ENCODE measurements around the gene POU2F3. TPM values are rescaled to one million over a fixed set of nuclear protein-coding genes. Genes with fewer than 3 reads are reported as not detected.

POU2F3 gene
- total RNA-seq, 1 experiment from 2014 or later = 2.6 TPM

DNA sequence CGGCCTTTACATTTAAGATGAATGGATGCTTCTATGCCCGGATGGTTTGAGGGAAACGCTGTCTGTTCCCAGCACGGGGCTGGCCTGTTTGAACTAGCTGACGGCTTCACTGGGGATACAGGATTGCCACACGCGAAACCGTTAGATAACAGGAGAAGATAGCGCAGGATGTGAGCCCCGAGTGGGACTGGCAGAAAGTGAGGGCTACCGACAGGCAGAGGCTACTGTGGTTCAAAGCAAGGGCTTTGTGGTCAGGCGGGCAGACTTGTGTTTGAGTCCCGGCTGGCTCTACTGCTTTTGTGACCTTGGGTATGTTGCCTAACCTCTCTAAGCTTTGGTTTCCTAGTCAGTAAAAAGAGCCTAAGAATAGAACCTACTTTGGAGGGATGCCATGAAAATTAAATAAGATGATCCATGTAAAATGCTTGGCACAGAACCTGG lies 31.9 kb upstream of the POU2F3 start:
- Mint-ChIP-seq H3K9me3 (ENCODE audit: low read depth, unreplicated experiment) (no peaks in the 10 kb centered on the region), H3K27me3 (ENCODE audit: unreplicated experiment) (peaks cover 12% of the 10 kb centered on the region), H3K27ac (ENCODE audit: unreplicated experiment) (no peak overlapping the region), H3K36me3 (ENCODE audit: insufficient read depth, unreplicated experiment) (peaks cover 17% of the 10 kb centered on the region), H3K4me1 (ENCODE audit: low read depth, unreplicated experiment) (peaks cover 12% of the 10 kb centered on the region), H3K4me3 (ENCODE audit: low read depth, unreplicated experiment) (no peak overlapping the region)
- TF ChIP-seq, protein P1, sequence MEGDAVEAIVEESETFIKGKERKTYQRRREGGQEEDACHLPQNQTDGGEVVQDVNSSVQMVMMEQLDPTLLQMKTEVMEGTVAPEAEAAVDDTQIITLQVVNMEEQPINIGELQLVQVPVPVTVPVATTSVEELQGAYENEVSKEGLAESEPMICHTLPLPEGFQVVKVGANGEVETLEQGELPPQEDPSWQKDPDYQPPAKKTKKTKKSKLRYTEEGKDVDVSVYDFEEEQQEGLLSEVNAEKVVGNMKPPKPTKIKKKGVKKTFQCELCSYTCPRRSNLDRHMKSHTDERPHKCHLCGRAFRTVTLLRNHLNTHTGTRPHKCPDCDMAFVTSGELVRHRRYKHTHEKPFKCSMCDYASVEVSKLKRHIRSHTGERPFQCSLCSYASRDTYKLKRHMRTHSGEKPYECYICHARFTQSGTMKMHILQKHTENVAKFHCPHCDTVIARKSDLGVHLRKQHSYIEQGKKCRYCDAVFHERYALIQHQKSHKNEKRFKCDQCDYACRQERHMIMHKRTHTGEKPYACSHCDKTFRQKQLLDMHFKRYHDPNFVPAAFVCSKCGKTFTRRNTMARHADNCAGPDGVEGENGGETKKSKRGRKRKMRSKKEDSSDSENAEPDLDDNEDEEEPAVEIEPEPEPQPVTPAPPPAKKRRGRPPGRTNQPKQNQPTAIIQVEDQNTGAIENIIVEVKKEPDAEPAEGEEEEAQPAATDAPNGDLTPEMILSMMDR (IDR thresholded peaks at IDR 0.05; ENCODE audit: unreplicated experiment) = no peak
- intact Hi-C loops (cut with micrococcal nuclease; ENCODE audit: unreplicated experiment) = no loop called here
- no TSS peak for BruUV-seq (replicated peaks)
- DNase-seq = no peak
- CTCF ChIA-PET = no interaction called here

DNA sequence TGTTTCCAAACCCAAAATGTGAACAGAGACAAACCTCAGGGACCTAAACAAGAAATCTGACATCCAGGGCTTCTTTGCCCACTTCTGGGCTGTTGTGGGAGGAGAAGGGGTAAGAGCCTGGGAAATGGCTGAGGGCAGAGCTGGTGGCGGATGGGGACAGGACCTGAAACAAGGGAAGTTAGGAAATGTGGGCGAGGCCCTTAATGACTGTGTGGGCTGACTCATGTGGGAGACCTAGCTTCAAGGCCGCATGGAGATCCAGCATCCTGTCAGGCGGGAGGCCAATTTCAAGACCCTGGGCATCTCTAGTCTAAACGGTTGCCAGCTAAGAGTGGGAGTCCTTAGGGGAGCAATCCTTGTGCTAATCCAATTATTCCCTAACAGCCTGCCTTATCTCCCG lies 31.2 kb upstream of the POU2F3 start:
- CTCF ChIA-PET = interaction anchor here (0.5 kb wide), 1 partner anchor 96 kb away, joined by 4 read pairs; no protein-coding TSS in a partner anchor
- H3K4me1 Mint-ChIP-seq (ENCODE audit: low read depth, unreplicated experiment) = peaks cover 12% of the 10 kb centered on the region

GRCh38 chr11:120209746-120210625 lies 30.0 kb upstream of the POU2F3 start:
- Mint-ChIP-seq H3K36me3 (ENCODE audit: insufficient read depth, unreplicated experiment) (peaks cover 17% of the 10 kb centered on the region), H3K27me3 (ENCODE audit: unreplicated experiment) (peaks cover 12% of the 10 kb centered on the region), H3K27ac (ENCODE audit: unreplicated experiment) (peak overlapping the region; percentile 85), H3K9me3 (ENCODE audit: low read depth, unreplicated experiment) (no peaks in the 10 kb centered on the region), H3K4me3 (ENCODE audit: low read depth, unreplicated experiment) (peak overlapping the region; percentile 83), H3K4me1 (ENCODE audit: low read depth, unreplicated experiment) (peaks cover 12% of the 10 kb centered on the region)
- intact Hi-C loops (cut with micrococcal nuclease; ENCODE audit: unreplicated experiment) = no loop called here
- DNase-seq = no peak
- TF ChIP-seq, protein P1 (IDR thresholded peaks at IDR 0.05; ENCODE audit: unreplicated experiment) = no peak
- CTCF ChIA-PET = no interaction called here
- BruUV-seq (replicated peaks) = no TSS peak

More for the DNA sequence above, 31.2 kb upstream of the POU2F3 start:
- BruUV-seq (replicated peaks) = no TSS peak
- Mint-ChIP-seq H3K27ac (ENCODE audit: unreplicated experiment) (no peak overlapping the region), H3K4me3 (ENCODE audit: low read depth, unreplicated experiment) (no peak overlapping the region), H3K27me3 (ENCODE audit: unreplicated experiment) (peaks cover 12% of the 10 kb centered on the region), H3K9me3 (ENCODE audit: low read depth, unreplicated experiment) (no peaks in the 10 kb centered on the region), H3K36me3 (ENCODE audit: insufficient read depth, unreplicated experiment) (peaks cover 17% of the 10 kb centered on the region)
- DNase-seq = no peak
- intact Hi-C loops (cut with micrococcal nuclease; ENCODE audit: unreplicated experiment) = no loop called here
- TF ChIP-seq, protein P1 (IDR thresholded peaks at IDR 0.05; ENCODE audit: unreplicated experiment) = no peak

GRCh38 chr11:120210626-120211521 lies 29.1 kb upstream of the POU2F3 start, which contains the start of gene OAF:
Gene OAF, plus strand, starts transcription at chr11:120211032. Its CDS starts 248 bp downstream, at chr11:120211280.
- CTCF ChIA-PET = no interaction called here
- peak; percentile 53 for DNase-seq
- H3K9me3 Mint-ChIP-seq (ENCODE audit: low read depth, unreplicated experiment) = no peaks in the 10 kb centered on the region
- peaks cover 12% of the 10 kb centered on the region for H3K27me3 Mint-ChIP-seq (ENCODE audit: unreplicated experiment)
- TF ChIP-seq, protein P1 (IDR thresholded peaks at IDR 0.05; ENCODE audit: unreplicated experiment) = peak; percentile 10
- peaks cover 17% of the 10 kb centered on the region for H3K36me3 Mint-ChIP-seq (ENCODE audit: insufficient read depth, unreplicated experiment)
- H3K4me1 Mint-ChIP-seq (ENCODE audit: low read depth, unreplicated experiment) = peaks cover 19% of the 10 kb centered on the region
- no TSS peak for BruUV-seq (replicated peaks)
- peak within 1 kb of the TSS; percentile 85 for H3K27ac Mint-ChIP-seq (ENCODE audit: unreplicated experiment)
- peak within 1 kb of the TSS; percentile 83 for H3K4me3 Mint-ChIP-seq (ENCODE audit: low read depth, unreplicated experiment)
- intact Hi-C loops (cut with micrococcal nuclease; ENCODE audit: unreplicated experiment) = no loop called here

Data from Calu3 (cell line).